ENCODE data around the gene CGN. TPM values are rescaled to one million over a fixed set of nuclear protein-coding genes. Genes with fewer than 3 reads are reported as not detected.

CGN gene
- total and polyA plus RNA-seq, 2 of the 13 experiments (the other 11 are each of a cell fraction or from before 2014, with no cell fraction given): 0.75 to 0.81 TPM

MicroRNA genes within 50 kb of the gene (microRNA counts, 767-probe panel; counts per million panel counts)
- microRNA hsa-miR-554: not detected

Small RNA genes lying within 50 kb of the gene (microRNA-seq; reads per million reads assigned to microRNA genes)
- gene MIR554: not detected

Small RNA genes lying within 50 kb of the gene (small RNA-seq; reads per million reads assigned to genes)
- gene MIR554 (ENCODE audit: insufficient read depth in 2 of 3, insufficient read length in 3 of 3, low read depth in 2 of 3, low replicate concordance in 1 of 3) (0 reads per million in 3 experiments), gene RF00405 (ENCODE audit: insufficient read depth in 2 of 3, insufficient read length in 3 of 3, low read depth in 2 of 3, low replicate concordance in 1 of 3) (0 to 0.20 (median 0) reads per million in 3 experiments)

Other genes with a start within 250 kb of the CGN start
- 14.1 and 15.0 TPM in 2 replicates for gene ZNF687, start 229.1 kb upstream of the CGN start, total RNA-seq (2016; rRNA removed; fragmentation: Illumina TruSeq; extraction: Trizol)
- gene ZNF687, start 229.1 kb upstream of the CGN start, polyA plus RNA-seq (2011; rRNA removed): 16.5 and 24.5 TPM in 2 replicates
- 18.6 and 19.5 TPM in 2 replicates for gene PI4KB, start 184.0 kb upstream of the CGN start, total RNA-seq (2016; rRNA removed; fragmentation: Illumina TruSeq; extraction: Trizol)
- 29.3 and 32.6 TPM in 2 replicates for gene PI4KB, start 184.0 kb upstream of the CGN start, polyA plus RNA-seq (2011; rRNA removed)
- 32.0 and 36.2 TPM in 2 replicates for gene RFX5, start 164.1 kb upstream of the CGN start, total RNA-seq (2016; rRNA removed; fragmentation: Illumina TruSeq; extraction: Trizol)
- gene RFX5, start 164.1 kb upstream of the CGN start, polyA plus RNA-seq (2011; rRNA removed): 17.9 and 20.3 TPM in 2 replicates
- gene SELENBP1, start 138.7 kb upstream of the CGN start, total RNA-seq (2016; rRNA removed; fragmentation: Illumina TruSeq; extraction: Trizol): 29.0 and 30.2 TPM in 2 replicates
- 27.8 and 29.3 TPM in 2 replicates for gene SELENBP1, start 138.7 kb upstream of the CGN start, polyA plus RNA-seq (2011; rRNA removed)
- gene PSMB4, start 111.8 kb upstream of the CGN start, total RNA-seq (2016; rRNA removed; fragmentation: Illumina TruSeq; extraction: Trizol): 336 and 414 TPM in 2 replicates
- gene PSMB4, start 111.8 kb upstream of the CGN start, polyA plus RNA-seq (2011; rRNA removed): 364 and 383 TPM in 2 replicates
- gene POGZ, start 51.9 kb upstream of the CGN start, total RNA-seq (2016; rRNA removed; fragmentation: Illumina TruSeq; extraction: Trizol): 15.3 and 17.1 TPM in 2 replicates
- gene POGZ, start 51.9 kb upstream of the CGN start, polyA plus RNA-seq (2011; rRNA removed): 45.6 and 46.9 TPM in 2 replicates
- gene TUFT1, start 28.9 kb downstream of the CGN start, total RNA-seq (2016; rRNA removed; fragmentation: Illumina TruSeq; extraction: Trizol): 7.3 and 7.7 TPM in 2 replicates
- 6.4 and 6.7 TPM in 2 replicates for gene TUFT1, start 28.9 kb downstream of the CGN start, polyA plus RNA-seq (2011; rRNA removed)
- 17.8 and 22.8 TPM in 2 replicates for gene SNX27, start 100.7 kb downstream of the CGN start, total RNA-seq (2016; rRNA removed; fragmentation: Illumina TruSeq; extraction: Trizol)
- gene SNX27, start 100.7 kb downstream of the CGN start, polyA plus RNA-seq (2011; rRNA removed): 14.4 and 14.5 TPM in 2 replicates
- not detected in 2 replicates for gene CELF3, start 205.4 kb downstream of the CGN start, total RNA-seq (2016; rRNA removed; fragmentation: Illumina TruSeq; extraction: Trizol)
- not detected in 2 replicates for gene CELF3, start 205.4 kb downstream of the CGN start, polyA plus RNA-seq (2011; rRNA removed)
- gene RIIAD1, start 210.1 kb downstream of the CGN start, total RNA-seq (2016; rRNA removed; fragmentation: Illumina TruSeq; extraction: Trizol): not detected in 2 replicates
- gene RIIAD1, start 210.1 kb downstream of the CGN start, polyA plus RNA-seq (2011; rRNA removed): not detected in 2 replicates